WTC11 (cell line): ENCODE results near the gene ALOX15. TPM values are rescaled to one million over a fixed set of nuclear protein-coding genes. Genes with fewer than 3 reads are reported as not detected.

Source experiments
- ATAC-seq: fragments of 200-7000 bp; cut with Tn5 transposase; 2 replicates; pipeline ENCODE4 v1.10.0; 2021; ENCODE audit warnings: mild to moderate bottlenecking, moderate library complexity
- CTCF ChIA-PET: fragments of 300-600 bp; sonication (Branson Sonifier 250); formaldehyde crosslinking; loops from one replicate; lab custom pipeline; 2021; ENCODE audit warnings: antibody characterized with exemption; lab: Charles Lee
- POLR2A ChIA-PET: fragments of 350-600 bp; sonication (Branson Sonifier 250); formaldehyde crosslinking; loops from one replicate; lab custom pipeline; 2021; ENCODE audit warnings: antibody characterized with exemption; lab: Charles Lee
- DNase-seq: peaks from one replicate; pipeline ENCODE4 v3.0.0; 2021; ENCODE audit warnings: low spot score
- H3K27ac Mint-ChIP-seq: 2 replicates; pipeline ENCODE4 v1.8.0; 2021; ENCODE audit warnings: mixed read lengths
- H3K27me3 Mint-ChIP-seq: 2 replicates; pipeline ENCODE4 v1.8.0; 2021; ENCODE audit warnings: low read depth, mild to moderate bottlenecking, moderate library complexity, mixed read lengths
- H3K36me3 Mint-ChIP-seq: 2 replicates; pipeline ENCODE4 v1.8.0; 2021; ENCODE audit warnings: mixed read lengths
- H3K4me1 Mint-ChIP-seq: 2 replicates; pipeline ENCODE4 v1.8.0; 2022; ENCODE audit warnings: mixed read lengths
- H3K4me3 Mint-ChIP-seq: 2 replicates; pipeline ENCODE4 v1.8.0; 2021; ENCODE audit warnings: mild to moderate bottlenecking, moderate library complexity, mixed read lengths
- H3K9me3 Mint-ChIP-seq: 2 replicates; pipeline ENCODE4 v1.8.0; 2021; ENCODE audit warnings: mixed read lengths
- AFF4 ChIP-seq: sonication (generic); formaldehyde crosslinking; IDR thresholded peaks from 2 replicates; pipeline ENCODE4 v1.8.1; 2023; ENCODE audit warnings: mild to moderate bottlenecking, missing genetic modification reagents, borderline replicate concordance
- AR ChIP-seq: fragments of 250-450 bp; sonication (Bioruptor Pico); IDR thresholded peaks from 2 replicates; pipeline ENCODE4 v1.9.0; 2021; ENCODE audit warnings: mild to moderate bottlenecking
- ATF3 ChIP-seq: sonication (generic); formaldehyde crosslinking; conservative IDR thresholded peaks from 2 replicates; pipeline ENCODE4 v1.8.1; 2022; ENCODE audit warnings: mild to moderate bottlenecking, missing genetic modification reagents
- ELF4 ChIP-seq: sonication (generic); formaldehyde crosslinking; IDR thresholded peaks from 2 replicates; pipeline ENCODE4 v1.8.1; 2022; ENCODE audit warnings: low read depth, mild to moderate bottlenecking, moderate library complexity, missing genetic modification reagents
- ESRRA ChIP-seq: sonication (generic); formaldehyde crosslinking; IDR thresholded peaks from 2 replicates; pipeline ENCODE4 v1.8.1; 2022; ENCODE audit warnings: mild to moderate bottlenecking, missing genetic modification reagents, borderline replicate concordance
- MLX ChIP-seq: sonication (generic); formaldehyde crosslinking; IDR thresholded peaks from 2 replicates; pipeline ENCODE4 v1.8.1; 2023; ENCODE audit warnings: mild to moderate bottlenecking, missing genetic modification reagents, moderate library complexity
- MXD4 ChIP-seq: fragments of 250-450 bp; sonication (Bioruptor Pico); IDR thresholded peaks from 2 replicates; pipeline ENCODE4 v1.8.0; 2021; ENCODE audit warnings: mild to moderate bottlenecking, moderate library complexity, borderline replicate concordance
- NFYB ChIP-seq: sonication (generic); formaldehyde crosslinking; conservative IDR thresholded peaks from 2 replicates; pipeline ENCODE4 v1.8.0; 2022; ENCODE audit warnings: low read depth, missing genetic modification reagents
- NR2C2 ChIP-seq: sonication (generic); formaldehyde crosslinking; IDR thresholded peaks from 2 replicates; pipeline ENCODE4 v1.8.0; 2022; ENCODE audit warnings: mild to moderate bottlenecking, missing genetic modification reagents
- RORB ChIP-seq: fragments of 250-450 bp; sonication (Bioruptor Pico); IDR thresholded peaks from 2 replicates; pipeline ENCODE4 v1.9.0; 2021; ENCODE audit warnings: mild to moderate bottlenecking
- TP53 ChIP-seq: sonication (generic); formaldehyde crosslinking; IDR thresholded peaks from 2 replicates; pipeline ENCODE4 v1.8.1; 2023; ENCODE audit warnings: mild to moderate bottlenecking, missing genetic modification reagents
- USF1 ChIP-seq: sonication (generic); formaldehyde crosslinking; IDR thresholded peaks from 2 replicates; pipeline ENCODE4 v1.8.0; 2022; ENCODE audit warnings: mild to moderate bottlenecking, missing genetic modification reagents
- ZNF232 ChIP-seq: sonication (generic); formaldehyde crosslinking; IDR thresholded peaks from 2 replicates; pipeline ENCODE4 v1.8.0; 2022; ENCODE audit warnings: mild to moderate bottlenecking, missing genetic modification reagents
- ZNF671 ChIP-seq: fragments of 250-450 bp; sonication (Bioruptor Pico); IDR thresholded peaks from 2 replicates; pipeline ENCODE4 v1.8.0; 2021; ENCODE audit warnings: mild to moderate bottlenecking
- total RNA-seq: library from RNA; stranded (reverse); gene quantifications from 3 replicates; pipeline ENCODE4 v1.2.3, GENCODE V29; 2021

ALOX15 gene
- total RNA-seq, 1 experiment from 2014 or later = 0.50 TPM

- TF ChIP-seq NR2C2 (CRISPR knock-in tag) (no peak), MXD4 (CRISPR knock-in tag) (no peak), AR (CRISPR knock-in tag) (no peak), TP53 (CRISPR knock-in tag) (no peak), ZNF232 (CRISPR knock-in tag) (no peak), ZNF671 (CRISPR knock-in tag) (no peak), MLX (CRISPR knock-in tag) (no peak), ESRRA (no peak), RORB (CRISPR knock-in tag) (no peak), ELF4 (CRISPR knock-in tag) (no peak), NFYB (CRISPR knock-in tag) (no peak), ATF3 (no peak), AFF4 (CRISPR knock-in tag) (no peak), USF1 (CRISPR knock-in tag) (no peak)
Observed at GRCh38 chr17:4582101-4582501, 59.4 kb downstream of the ALOX15 start.

More at GRCh38 chr17:4582101-4582501, 59.4 kb downstream of the ALOX15 start:
- POLR2A ChIA-PET = interaction anchor here (0.6 to 1.2 kb wide), 2 partner anchors 12 to 13 kb away, joined by 3 read pairs; no protein-coding TSS in a partner anchor
- Mint-ChIP-seq H3K4me1 (peaks cover 26% of the 10 kb centered on the region), H3K27me3 (peaks cover 40% of the 10 kb centered on the region), H3K27ac (no peak overlapping the region), H3K4me3 (no peak overlapping the region), H3K9me3 (no peaks in the 10 kb centered on the region), H3K36me3 (no peaks in the 10 kb centered on the region)
- ATAC-seq (no peak), DNase-seq (no peak)
- CTCF ChIA-PET = interaction anchor here (0.5 to 2.3 kb wide), 9 partner anchors 13 to 736 kb away, joined by 3 to 19 read pairs (median 3); partner anchors contain the start of gene NCBP3

Other genes with a start within 250 kb of the ALOX15 start
- gene SPNS3, start 207.7 kb downstream of the ALOX15 start, total RNA-seq = not detected in 3 replicates
- gene SPNS2, start 142.8 kb downstream of the ALOX15 start, total RNA-seq = 0.87 to 1.4 TPM (median 1.3 TPM) in 3 replicates
- 108 to 163 TPM (median 118 TPM) in 3 replicates for gene MYBBP1A, start 86.3 kb downstream of the ALOX15 start, total RNA-seq
- 0.07 to 0.37 TPM (median 0.18 TPM) in 3 replicates for gene GGT6, start 81.1 kb downstream of the ALOX15 start, total RNA-seq
- gene SMTNL2, start 57.1 kb downstream of the ALOX15 start, total RNA-seq = 2.7 to 3.8 TPM (median 3.8 TPM) in 3 replicates
- gene PELP1, start 62.5 kb upstream of the ALOX15 start, total RNA-seq = 177 to 218 TPM (median 178 TPM) in 3 replicates
- 79.7 to 87.8 TPM (median 81.0 TPM) in 3 replicates for gene ARRB2, start 69.0 kb upstream of the ALOX15 start, total RNA-seq
- 18.6 to 21.3 TPM (median 21.2 TPM) in 3 replicates for gene MED11, start 89.8 kb upstream of the ALOX15 start, total RNA-seq
- gene ZMYND15, start 98.2 kb upstream of the ALOX15 start, total RNA-seq = 0.39 to 0.71 TPM (median 0.63 TPM) in 3 replicates
- gene CXCL16, start 98.2 kb upstream of the ALOX15 start, total RNA-seq = 3.2 to 3.8 TPM (median 3.5 TPM) in 3 replicates
- not detected in 3 replicates for gene TM4SF5, start 130.2 kb upstream of the ALOX15 start, total RNA-seq
- 1.2 to 2.1 TPM (median 1.7 TPM) in 3 replicates for gene VMO1, start 144.7 kb upstream of the ALOX15 start, total RNA-seq
- gene GLTPD2, start 147.3 kb upstream of the ALOX15 start, total RNA-seq = 0.41 to 0.44 TPM in 2 of 3 replicates, not detected in the other
- 294 to 305 TPM (median 296 TPM) in 3 replicates for gene PSMB6, start 154.5 kb upstream of the ALOX15 start, total RNA-seq
- gene PLD2, start 165.5 kb upstream of the ALOX15 start, total RNA-seq = 51.3 to 64.9 TPM (median 52.1 TPM) in 3 replicates
- 92.1 to 105 TPM (median 96.2 TPM) in 3 replicates for gene MINK1, start 191.7 kb upstream of the ALOX15 start, total RNA-seq